HEK293 (cell line): Measurements from ENCODE around the gene DRC1.

Source experiments
- CTCF ChIA-PET: fragments of 350-600 bp; formaldehyde crosslinking; extraction: SDS; loops from one replicate; lab custom pipeline; 2021; ENCODE audit warnings: antibody characterized with exemption; lab: Yijun Ruan, JAX
- POLR2A ChIA-PET: fragments of 300-600 bp; formaldehyde crosslinking; extraction: SDS; loops from one replicate; lab custom pipeline; 2020; ENCODE audit warnings: antibody characterized with exemption, inconsistent platforms; lab: Yijun Ruan, JAX
- H3K27ac ChIP-seq: fragments of 200-500 bp; sonication (Bioruptor generic); 2 replicates; pipeline ENCODE4 v1.5.1; 2014; ENCODE audit warnings: low read depth, low read length, control low read depth, inconsistent platforms; ENCODE audit errors: extremely low read depth
- H3K36me3 ChIP-seq, 2 experiments: fragments of 200-500 bp in 1 of 2; sonication (Bioruptor generic) in 1 of 2; 1 replicate in 1 of 2; 2 replicates in 1 of 2; pipeline ENCODE4 v1.5.1; 2014 to 2017; ENCODE audit warnings: inconsistent platforms in 2 of 2, low read length in 2 of 2; ENCODE audit not compliant: control insufficient read depth in 2 of 2, insufficient read depth in 1 of 2
- H3K4me1 ChIP-seq: fragments of 200-500 bp; sonication (Bioruptor generic); 2 replicates; pipeline ENCODE4 v1.5.1; 2014; ENCODE audit warnings: mild to moderate bottlenecking, low read length, inconsistent platforms; ENCODE audit not compliant: control insufficient read depth, insufficient read depth
- H3K4me3 ChIP-seq: 2 replicates; pipeline ENCODE4 v1.5.1; 2011; ENCODE audit warnings: low read depth, mild to moderate bottlenecking, control low read depth, low read length, moderate library complexity
- H3K9me3 ChIP-seq: fragments of 200-500 bp; sonication (Bioruptor generic); 2 replicates; pipeline ENCODE4 v1.5.1; 2014; ENCODE audit warnings: low read depth, low read length, inconsistent platforms; ENCODE audit not compliant: control insufficient read depth, insufficient read depth
- BCL11A ChIP-seq: fragments of 450-650 bp; formaldehyde crosslinking; IDR thresholded peaks from 2 replicates; pipeline ENCODE4 v1.5.1; 2016; ENCODE audit warnings: low read depth, missing biosample characterization, missing genetic modification characterization
- GFI1B ChIP-seq: fragments of 450-650 bp; formaldehyde crosslinking; IDR thresholded peaks from 2 replicates; pipeline ENCODE4 v1.5.1; 2016; ENCODE audit warnings: missing biosample characterization, missing genetic modification characterization
- KLF10 ChIP-seq: fragments of 450-650 bp; IDR thresholded peaks from 2 replicates; pipeline ENCODE4 v1.5.1; 2018; ENCODE audit warnings: missing biosample characterization, mild to moderate bottlenecking, missing genetic modification characterization
- MYNN ChIP-seq: fragments of 450-650 bp; formaldehyde crosslinking; IDR thresholded peaks from 2 replicates; pipeline ENCODE4 v1.5.1; 2016; ENCODE audit warnings: missing biosample characterization, missing genetic modification characterization, borderline replicate concordance
- SP2 ChIP-seq: fragments of 450-650 bp; formaldehyde crosslinking; IDR thresholded peaks from 2 replicates; pipeline ENCODE4 v1.5.1; 2016; ENCODE audit warnings: missing biosample characterization, missing genetic modification characterization
- ZBTB20 ChIP-seq: fragments of 450-650 bp; formaldehyde crosslinking; IDR thresholded peaks from 2 replicates; pipeline ENCODE4 v1.5.1; 2016; ENCODE audit warnings: missing biosample characterization, missing genetic modification characterization
- ZBTB48 ChIP-seq: fragments of 450-650 bp; formaldehyde crosslinking; IDR thresholded peaks from 2 replicates; pipeline ENCODE4 v1.5.1; 2016; ENCODE audit warnings: missing biosample characterization, missing genetic modification characterization
- ZFP3 ChIP-seq: fragments of 450-650 bp; formaldehyde crosslinking; IDR thresholded peaks from 2 replicates; pipeline ENCODE4 v1.5.1; 2016; ENCODE audit warnings: low read depth, missing biosample characterization, missing genetic modification characterization
- ZFP41 ChIP-seq: fragments of 450-650 bp; formaldehyde crosslinking; IDR thresholded peaks from 2 replicates; pipeline ENCODE4 v1.5.1; 2016; ENCODE audit warnings: missing biosample characterization, missing genetic modification characterization, borderline replicate concordance
- ZFP69B ChIP-seq: fragments of 450-650 bp; formaldehyde crosslinking; IDR thresholded peaks from 2 replicates; pipeline ENCODE4 v1.5.1; 2016; ENCODE audit warnings: missing biosample characterization, missing genetic modification characterization
- ZNF112 ChIP-seq: fragments of 450-650 bp; formaldehyde crosslinking; IDR thresholded peaks from 2 replicates; pipeline ENCODE4 v1.5.0; 2017; ENCODE audit warnings: missing biosample characterization, missing genetic modification characterization
- ZNF114 ChIP-seq: fragments of 450-650 bp; formaldehyde crosslinking; IDR thresholded peaks from 2 replicates; pipeline ENCODE4 v1.5.0; 2017; ENCODE audit warnings: missing biosample characterization, missing genetic modification characterization
- ZNF16 ChIP-seq: fragments of 450-650 bp; formaldehyde crosslinking; IDR thresholded peaks from 2 replicates; pipeline ENCODE4 v1.5.1; 2016; ENCODE audit warnings: low read depth, missing biosample characterization, missing genetic modification characterization
- ZNF211 ChIP-seq: fragments of 450-650 bp; formaldehyde crosslinking; IDR thresholded peaks from 2 replicates; pipeline ENCODE4 v1.5.1; 2016; ENCODE audit warnings: low read depth, missing biosample characterization, missing genetic modification characterization
- ZNF23 ChIP-seq: fragments of 450-650 bp; formaldehyde crosslinking; IDR thresholded peaks from 2 replicates; pipeline ENCODE4 v1.5.1; 2016; ENCODE audit warnings: missing biosample characterization, missing genetic modification characterization, borderline replicate concordance
- ZNF248 ChIP-seq: fragments of 450-650 bp; formaldehyde crosslinking; IDR thresholded peaks from 2 replicates; pipeline ENCODE4 v1.5.1; 2017; ENCODE audit warnings: missing biosample characterization, missing genetic modification characterization
- ZNF324 ChIP-seq: fragments of 450-650 bp; formaldehyde crosslinking; IDR thresholded peaks from 2 replicates; pipeline ENCODE4 v1.5.1; 2016; ENCODE audit warnings: missing biosample characterization, missing genetic modification characterization
- ZNF548 ChIP-seq: fragments of 450-650 bp; formaldehyde crosslinking; IDR thresholded peaks from 2 replicates; pipeline ENCODE4 v1.5.1; 2016; ENCODE audit warnings: missing biosample characterization, missing genetic modification characterization
- ZNF624 ChIP-seq: fragments of 450-650 bp; formaldehyde crosslinking; IDR thresholded peaks from 2 replicates; pipeline ENCODE4 v1.5.1; 2017; ENCODE audit warnings: missing biosample characterization, missing genetic modification characterization
- ZNF658 ChIP-seq: fragments of 450-650 bp; formaldehyde crosslinking; IDR thresholded peaks from 2 replicates; pipeline ENCODE4; 2016; ENCODE audit warnings: missing biosample characterization, missing genetic modification characterization
- TF ChIP-seq, protein P1 (sequence below): fragments of 450-650 bp; formaldehyde crosslinking; IDR thresholded peaks from 2 replicates; pipeline ENCODE4 v1.5.1; 2017; ENCODE audit warnings: missing biosample characterization, missing genetic modification characterization
- TF ChIP-seq, protein P2 (sequence below): fragments of 450-650 bp; formaldehyde crosslinking; IDR thresholded peaks from 2 replicates; pipeline ENCODE4 v1.5.1; 2016; ENCODE audit warnings: missing biosample characterization, missing genetic modification characterization
- TF ChIP-seq, protein P3 (sequence below): fragments of 450-650 bp; formaldehyde crosslinking; IDR thresholded peaks from 2 replicates; pipeline ENCODE4 v1.5.1; 2016; ENCODE audit warnings: missing biosample characterization, missing genetic modification characterization

DRC1 gene

DNA sequence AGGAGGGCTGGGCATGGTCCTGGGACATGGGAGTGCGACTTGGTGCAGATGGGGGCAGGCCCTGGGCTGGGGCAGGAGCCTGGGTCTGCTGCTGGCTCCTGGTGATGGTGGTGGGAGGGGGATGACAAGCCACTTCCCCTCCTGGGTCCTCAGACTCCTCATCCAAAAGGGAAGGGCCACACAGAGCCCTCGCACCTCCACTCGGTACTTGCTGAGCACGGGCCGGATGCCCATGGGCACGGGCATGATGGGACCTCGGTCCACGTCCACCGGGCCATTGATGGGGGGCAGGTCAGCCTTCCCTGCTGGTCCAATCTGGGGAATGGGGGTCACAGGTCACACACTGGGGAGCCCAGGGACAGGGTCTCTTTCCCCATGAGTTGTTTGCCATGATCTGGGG lies 72.1 kb downstream of the DRC1 start:
- no peak overlapping the region for H3K27ac ChIP-seq
- H3K4me3 ChIP-seq = no peak overlapping the region
- H3K9me3 ChIP-seq = no peaks in the 10 kb centered on the region
- TF ChIP-seq ZFP3 (tag by site-specific recombination) (no peak), ZBTB20 (tag by site-specific recombination) (no peak), ZNF324 (tag by site-specific recombination) (no peak), BCL11A (tag by site-specific recombination) (no peak), ZNF112 (tag by site-specific recombination) (no peak), ZFP41 (tag by site-specific recombination) (no peak)
- ChIA-PET POLR2A (no interaction called here), CTCF (interaction anchor here (1.3 kb wide), 1 partner anchor 386 kb away, joined by 3 read pairs; no protein-coding TSS in a partner anchor)
- no peaks in the 10 kb centered on the region for H3K4me1 ChIP-seq
- H3K36me3 ChIP-seq = no peaks in the 10 kb centered on the region

DNA sequence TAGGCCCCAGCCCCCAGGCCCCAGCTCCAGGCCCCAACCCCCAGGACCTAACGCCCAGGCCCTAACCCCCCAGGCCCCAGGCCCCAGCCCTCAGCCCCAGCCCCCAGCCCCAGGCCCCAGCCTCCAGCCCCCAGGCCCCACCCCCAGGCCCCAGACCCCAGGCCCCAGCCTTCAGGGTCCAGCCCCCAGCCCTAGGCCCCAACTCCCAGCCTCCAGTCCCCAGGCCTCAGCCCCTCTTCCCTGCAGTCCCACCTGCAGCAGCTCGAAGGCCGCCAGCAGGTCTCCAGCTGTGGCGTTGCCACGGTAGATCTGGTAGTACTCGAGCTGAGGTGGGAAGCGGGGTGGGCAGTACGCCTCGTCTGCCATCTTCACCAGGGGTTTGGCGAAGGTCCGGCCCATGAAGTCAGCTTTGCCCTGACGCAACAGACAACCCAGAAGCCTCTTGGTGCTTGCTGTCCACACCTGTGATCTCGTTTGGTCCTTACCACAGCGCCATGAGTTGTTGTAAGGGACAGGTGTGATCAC lies 72.6 kb downstream of the DRC1 start:
- no peaks in the 10 kb centered on the region for H3K36me3 ChIP-seq
- H3K4me3 ChIP-seq = no peak overlapping the region
- TF ChIP-seq ZFP69B (tag by site-specific recombination) = no peak
- POLR2A ChIA-PET = no interaction called here
- CTCF ChIA-PET = interaction anchor here (1.3 kb wide), 1 partner anchor 386 kb away, joined by 3 read pairs; no protein-coding TSS in a partner anchor
- H3K4me1 ChIP-seq = no peaks in the 10 kb centered on the region
- no peak overlapping the region for H3K27ac ChIP-seq
- H3K9me3 ChIP-seq = no peaks in the 10 kb centered on the region

DNA sequence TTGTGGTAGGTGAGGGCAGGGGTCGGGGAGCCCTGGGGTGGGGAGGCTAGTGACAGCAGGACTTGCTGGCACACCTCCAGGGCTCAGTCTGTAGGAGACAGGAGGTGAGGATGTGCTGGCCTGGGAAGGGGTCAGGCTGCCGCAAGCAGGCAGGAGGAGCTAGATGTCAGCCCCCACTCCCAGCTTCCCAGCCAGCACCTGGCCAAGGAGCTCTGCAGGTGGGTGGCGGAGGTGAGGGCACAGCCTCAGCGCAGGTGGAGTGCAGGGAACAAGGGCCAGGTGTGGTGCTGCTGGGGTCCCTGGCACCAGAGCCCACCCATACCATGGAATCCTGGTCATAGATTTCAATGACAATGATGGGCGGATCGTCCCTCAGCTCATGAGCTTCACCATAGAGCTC lies 73.3 kb downstream of the DRC1 start:
- no peaks in the 10 kb centered on the region for H3K9me3 ChIP-seq
- CTCF ChIA-PET = interaction anchor here (0.6 to 1.3 kb wide), 2 partner anchors 96 to 387 kb away, joined by 3 read pairs; no protein-coding TSS in a partner anchor
- H3K27ac ChIP-seq = no peak overlapping the region
- POLR2A ChIA-PET = no interaction called here
- TF ChIP-seq ZNF211 (tag by site-specific recombination) (no peak), GFI1B (tag by site-specific recombination) (no peak), ZNF23 (no peak), ZNF114 (tag by site-specific recombination) (no peak), ZNF624 (tag by site-specific recombination) (no peak), ZNF248 (tag by site-specific recombination) (no peak), ZNF548 (tag by site-specific recombination) (no peak)
- TF ChIP-seq, protein P1, sequence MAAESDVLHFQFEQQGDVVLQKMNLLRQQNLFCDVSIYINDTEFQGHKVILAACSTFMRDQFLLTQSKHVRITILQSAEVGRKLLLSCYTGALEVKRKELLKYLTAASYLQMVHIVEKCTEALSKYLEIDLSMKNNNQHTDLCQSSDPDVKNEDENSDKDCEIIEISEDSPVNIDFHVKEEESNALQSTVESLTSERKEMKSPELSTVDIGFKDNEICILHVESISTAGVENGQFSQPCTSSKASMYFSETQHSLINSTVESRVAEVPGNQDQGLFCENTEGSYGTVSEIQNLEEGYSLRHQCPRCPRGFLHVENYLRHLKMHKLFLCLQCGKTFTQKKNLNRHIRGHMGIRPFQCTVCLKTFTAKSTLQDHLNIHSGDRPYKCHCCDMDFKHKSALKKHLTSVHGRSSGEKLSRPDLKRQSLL (tag by site-specific recombination) = no peak
- TF ChIP-seq, all 188 proteins: peak for 0
- no peak overlapping the region for H3K4me3 ChIP-seq
- H3K4me1 ChIP-seq = no peaks in the 10 kb centered on the region
- no peaks in the 10 kb centered on the region for H3K36me3 ChIP-seq

DNA sequence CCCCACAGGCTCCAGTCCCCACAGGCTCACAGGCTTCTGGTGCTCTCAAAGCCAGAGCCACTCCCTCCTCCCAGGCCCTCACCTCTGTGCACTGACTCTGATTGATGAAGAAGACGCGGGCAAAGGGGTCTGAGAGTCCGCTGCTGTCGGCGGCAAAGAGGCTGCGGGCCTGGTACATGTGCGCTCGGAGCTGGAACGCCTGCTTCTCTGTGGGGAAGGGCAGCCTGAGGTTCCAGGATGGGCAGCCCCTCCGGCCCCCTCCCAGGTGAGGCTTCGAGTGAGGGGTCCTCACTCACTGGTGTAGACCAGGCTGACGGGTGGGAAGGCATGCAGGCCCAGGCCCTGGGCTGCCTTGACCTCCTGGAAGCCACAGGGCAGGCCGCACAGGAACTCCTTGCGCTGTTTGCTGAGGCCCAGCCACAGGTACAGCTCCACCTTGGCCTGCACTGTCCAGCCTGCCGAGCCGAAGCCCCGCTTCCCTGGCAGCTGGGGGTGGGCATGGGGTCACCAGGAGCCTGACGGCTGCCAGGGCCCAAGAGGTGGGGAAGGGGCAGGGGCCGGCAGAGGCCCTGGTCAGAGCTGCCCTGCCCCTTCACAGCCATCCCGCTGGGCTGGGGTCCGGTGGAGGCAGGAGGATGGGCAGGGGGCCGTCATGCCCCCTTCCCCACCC lies 74.2 kb downstream of the DRC1 start:
- POLR2A ChIA-PET = no interaction called here
- CTCF ChIA-PET = interaction anchor here (0.6 kb wide), 2 partner anchors 28 to 97 kb away, joined by 3 to 5 read pairs; no protein-coding TSS in a partner anchor
- TF ChIP-seq, protein P2, sequence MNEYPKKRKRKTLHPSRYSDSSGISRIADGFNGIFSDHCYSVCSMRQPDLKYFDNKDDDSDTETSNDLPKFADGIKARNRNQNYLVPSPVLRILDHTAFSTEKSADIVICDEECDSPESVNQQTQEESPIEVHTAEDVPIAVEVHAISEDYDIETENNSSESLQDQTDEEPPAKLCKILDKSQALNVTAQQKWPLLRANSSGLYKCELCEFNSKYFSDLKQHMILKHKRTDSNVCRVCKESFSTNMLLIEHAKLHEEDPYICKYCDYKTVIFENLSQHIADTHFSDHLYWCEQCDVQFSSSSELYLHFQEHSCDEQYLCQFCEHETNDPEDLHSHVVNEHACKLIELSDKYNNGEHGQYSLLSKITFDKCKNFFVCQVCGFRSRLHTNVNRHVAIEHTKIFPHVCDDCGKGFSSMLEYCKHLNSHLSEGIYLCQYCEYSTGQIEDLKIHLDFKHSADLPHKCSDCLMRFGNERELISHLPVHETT (tag by site-specific recombination) = no peak
- no peak for TF ChIP-seq ZBTB48 (tag by site-specific recombination)
- TF ChIP-seq ZNF16 (tag by site-specific recombination) = no peak
- TF ChIP-seq ZNF658 (tag by site-specific recombination) = no peak
- TF ChIP-seq SP2 = no peak
- no peak for TF ChIP-seq KLF10
- no peak for TF ChIP-seq ZNF548 (tag by site-specific recombination)
- no peak for TF ChIP-seq MYNN (tag by site-specific recombination)
- TF ChIP-seq, protein P3, sequence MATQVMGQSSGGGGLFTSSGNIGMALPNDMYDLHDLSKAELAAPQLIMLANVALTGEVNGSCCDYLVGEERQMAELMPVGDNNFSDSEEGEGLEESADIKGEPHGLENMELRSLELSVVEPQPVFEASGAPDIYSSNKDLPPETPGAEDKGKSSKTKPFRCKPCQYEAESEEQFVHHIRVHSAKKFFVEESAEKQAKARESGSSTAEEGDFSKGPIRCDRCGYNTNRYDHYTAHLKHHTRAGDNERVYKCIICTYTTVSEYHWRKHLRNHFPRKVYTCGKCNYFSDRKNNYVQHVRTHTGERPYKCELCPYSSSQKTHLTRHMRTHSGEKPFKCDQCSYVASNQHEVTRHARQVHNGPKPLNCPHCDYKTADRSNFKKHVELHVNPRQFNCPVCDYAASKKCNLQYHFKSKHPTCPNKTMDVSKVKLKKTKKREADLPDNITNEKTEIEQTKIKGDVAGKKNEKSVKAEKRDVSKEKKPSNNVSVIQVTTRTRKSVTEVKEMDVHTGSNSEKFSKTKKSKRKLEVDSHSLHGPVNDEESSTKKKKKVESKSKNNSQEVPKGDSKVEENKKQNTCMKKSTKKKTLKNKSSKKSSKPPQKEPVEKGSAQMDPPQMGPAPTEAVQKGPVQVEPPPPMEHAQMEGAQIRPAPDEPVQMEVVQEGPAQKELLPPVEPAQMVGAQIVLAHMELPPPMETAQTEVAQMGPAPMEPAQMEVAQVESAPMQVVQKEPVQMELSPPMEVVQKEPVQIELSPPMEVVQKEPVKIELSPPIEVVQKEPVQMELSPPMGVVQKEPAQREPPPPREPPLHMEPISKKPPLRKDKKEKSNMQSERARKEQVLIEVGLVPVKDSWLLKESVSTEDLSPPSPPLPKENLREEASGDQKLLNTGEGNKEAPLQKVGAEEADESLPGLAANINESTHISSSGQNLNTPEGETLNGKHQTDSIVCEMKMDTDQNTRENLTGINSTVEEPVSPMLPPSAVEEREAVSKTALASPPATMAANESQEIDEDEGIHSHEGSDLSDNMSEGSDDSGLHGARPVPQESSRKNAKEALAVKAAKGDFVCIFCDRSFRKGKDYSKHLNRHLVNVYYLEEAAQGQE (tag by site-specific recombination) = no peak

More for the DNA sequence above, 74.2 kb downstream of the DRC1 start:
- Histone ChIP-seq H3K36me3 (no peaks in the 10 kb centered on the region), H3K4me3 (no peak overlapping the region), H3K27ac (no peak overlapping the region), H3K4me1 (no peaks in the 10 kb centered on the region), H3K9me3 (no peaks in the 10 kb centered on the region)
